ENCODE data around the gene UGT1A3. TPM values are rescaled to one million over a fixed set of nuclear protein-coding genes. Genes with fewer than 3 reads are reported as not detected.

Gene UGT1A3
- polyA plus RNA-seq, 4 donors: not detected

- no peak for DNase-seq (ENCODE audit: low read depth in 4 of 4, low spot score in 3 of 4)
These were observed 64.8 kb downstream of the UGT1A3 start for GRCh38 chr2:233793465-233794127.

GRCh38 chr2:233794128-233794658, 65.4 kb downstream of the UGT1A3 start:
- DNase-seq (ENCODE audit: low read depth in 4 of 4, low spot score in 3 of 4): no peak

GRCh38 chr2:233795735-233796171, 66.9 kb downstream of the UGT1A3 start:
- no peak for DNase-seq (ENCODE audit: low read depth in 4 of 4, low spot score in 3 of 4)

- no peak for DNase-seq (ENCODE audit: low read depth in 4 of 4, low spot score in 3 of 4)
These were observed 67.4 kb downstream of the UGT1A3 start for GRCh38 chr2:233796254-233796653.

GRCh38 chr2:233798335-233799086, 69.7 kb downstream of the UGT1A3 start:
- DNase-seq (ENCODE audit: low read depth in 4 of 4, low spot score in 3 of 4): no peak

GRCh38 chr2:233799087-233799665, 70.3 kb downstream of the UGT1A3 start:
- DNase-seq (ENCODE audit: low read depth in 4 of 4, low spot score in 3 of 4): no peak

GRCh38 chr2:233799716-233800115, 70.9 kb downstream of the UGT1A3 start:
- no peak for DNase-seq (ENCODE audit: low read depth in 4 of 4, low spot score in 3 of 4)

- no peak for DNase-seq (ENCODE audit: low read depth in 4 of 4, low spot score in 3 of 4)
These were observed 71.4 kb downstream of the UGT1A3 start for GRCh38 chr2:233800208-233800607.

GRCh38 chr2:233801357-233802131, 72.7 kb downstream of the UGT1A3 start:
- no peak for DNase-seq (ENCODE audit: low read depth in 4 of 4, low spot score in 3 of 4)

GRCh38 chr2:233802132-233802815, 73.4 kb downstream of the UGT1A3 start:
- no peak for DNase-seq (ENCODE audit: low read depth in 4 of 4, low spot score in 3 of 4)

- DNase-seq (ENCODE audit: low read depth in 4 of 4, low spot score in 3 of 4): no peak
These were observed 74.6 kb downstream of the UGT1A3 start for GRCh38 chr2:233803292-233803911.

GRCh38 chr2:233803994-233804393, 75.2 kb downstream of the UGT1A3 start:
- no peak for DNase-seq (ENCODE audit: low read depth in 4 of 4, low spot score in 3 of 4)

GRCh38 chr2:233807215-233807865, 78.5 kb downstream of the UGT1A3 start:
- no peak for DNase-seq (ENCODE audit: low read depth in 4 of 4, low spot score in 3 of 4)

GRCh38 chr2:233807966-233808935, 79.4 kb downstream of the UGT1A3 start:
- no peak for DNase-seq (ENCODE audit: low read depth in 4 of 4, low spot score in 3 of 4)

GRCh38 chr2:233810385-233810784, 81.5 kb downstream of the UGT1A3 start:
- no peak for DNase-seq (ENCODE audit: low read depth in 4 of 4, low spot score in 3 of 4)

GRCh38 chr2:233811087-233811486, 82.2 kb downstream of the UGT1A3 start:
- DNase-seq (ENCODE audit: low read depth in 4 of 4, low spot score in 3 of 4): no peak

- no peak for DNase-seq (ENCODE audit: low read depth in 4 of 4, low spot score in 3 of 4)
These were observed 82.9 kb downstream of the UGT1A3 start for GRCh38 chr2:233811732-233812131.

Data from left renal pelvis (tissue), 4 donors.